NCI-H1105 (cell line): ENCODE results near the gene BROX.
"Not testable (repeated sequence)": the region's sequence is repeated elsewhere in the genome, so short reads cannot be mapped to it uniquely, and the experiment has no call there.

Source experiments
- DNase-seq: peaks from one replicate; lab custom pipeline; 2025; lab: John Stamatoyannopoulos, UW

BROX gene

GRCh38 chr1:222732216-222733159 lies 20.1 kb downstream of the BROX start:
- no peak for DNase-seq

DNA sequence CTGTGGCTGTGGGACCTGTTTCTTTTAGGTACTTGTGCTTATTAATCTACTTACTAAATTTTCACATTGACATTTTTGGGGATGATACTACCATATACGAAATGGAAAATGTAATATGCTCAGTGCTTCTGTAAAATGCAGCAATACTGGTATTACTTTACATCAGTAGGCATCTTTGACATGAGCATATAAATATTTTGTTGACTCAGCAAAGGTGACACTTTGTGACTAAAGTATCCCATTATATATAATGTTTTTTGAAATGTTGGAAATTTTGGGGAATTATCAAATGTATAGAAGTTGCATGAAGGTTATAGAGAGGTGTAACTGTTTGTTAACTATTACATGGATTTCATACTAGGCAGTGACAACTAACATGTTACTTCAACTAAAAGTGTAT lies 22.4 kb downstream of the BROX start:
- no peak for DNase-seq

- no peak for DNase-seq
These were observed 24.1 kb downstream of the BROX start for GRCh38 chr1:222736470-222736869.

DNA sequence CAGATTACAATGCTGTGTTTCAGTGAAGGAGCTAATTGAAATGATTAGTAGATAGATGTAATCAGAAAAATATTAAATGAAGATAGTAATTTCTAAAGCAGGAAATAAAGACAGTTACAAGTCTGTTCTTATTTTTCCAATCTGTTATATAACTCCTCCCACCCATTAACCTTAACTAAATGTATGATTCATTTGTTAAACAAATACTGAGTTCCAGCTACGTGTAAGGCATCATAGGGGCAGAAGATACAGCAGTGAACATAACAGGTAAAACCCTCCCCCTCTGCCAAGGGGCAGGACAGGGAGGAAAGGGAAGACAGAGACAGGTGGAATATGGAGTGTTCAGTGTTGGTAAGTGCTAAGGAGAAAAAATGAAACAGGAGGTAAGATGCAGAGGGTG lies 24.6 kb downstream of the BROX start, which contains the start of gene FAM177B:
Gene FAM177B (plus strand): TSS at position 231 of the 400 bp plus-strand sequence. CDS start 9,344 bp downstream, outside the sequence.
- DNase-seq = no peak

- no peak for DNase-seq
These were observed 27.1 kb downstream of the BROX start for GRCh38 chr1:222739465-222739864.

- no peak for DNase-seq
These were observed 27.6 kb downstream of the BROX start for GRCh38 chr1:222739929-222740328.

GRCh38 chr1:222741630-222742457 lies 29.5 kb downstream of the BROX start:
- DNase-seq = not testable (repeated sequence)

DNA sequence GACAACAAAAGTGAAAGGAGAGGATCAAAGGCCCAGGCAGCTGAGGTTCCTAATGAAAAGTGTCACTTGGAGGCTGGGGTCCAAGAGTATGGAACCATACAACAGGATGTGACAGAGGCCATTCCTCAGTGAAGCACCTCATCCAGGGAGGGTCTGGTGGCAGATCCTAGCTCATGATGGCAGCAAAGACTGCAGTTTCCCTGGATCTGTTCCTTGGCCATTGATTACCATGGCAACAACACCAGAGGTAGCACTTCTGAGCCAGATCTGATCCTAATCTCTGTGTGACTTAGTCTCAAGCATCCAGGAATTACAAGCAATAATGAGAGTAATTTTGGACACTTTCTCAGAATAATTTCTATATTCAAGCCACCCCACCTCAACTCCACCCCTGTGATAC lies 37.6 kb downstream of the BROX start:
- DNase-seq = peak; percentile 18

- DNase-seq = no peak
These were observed 38.3 kb downstream of the BROX start for GRCh38 chr1:222750651-222751050.

DNA sequence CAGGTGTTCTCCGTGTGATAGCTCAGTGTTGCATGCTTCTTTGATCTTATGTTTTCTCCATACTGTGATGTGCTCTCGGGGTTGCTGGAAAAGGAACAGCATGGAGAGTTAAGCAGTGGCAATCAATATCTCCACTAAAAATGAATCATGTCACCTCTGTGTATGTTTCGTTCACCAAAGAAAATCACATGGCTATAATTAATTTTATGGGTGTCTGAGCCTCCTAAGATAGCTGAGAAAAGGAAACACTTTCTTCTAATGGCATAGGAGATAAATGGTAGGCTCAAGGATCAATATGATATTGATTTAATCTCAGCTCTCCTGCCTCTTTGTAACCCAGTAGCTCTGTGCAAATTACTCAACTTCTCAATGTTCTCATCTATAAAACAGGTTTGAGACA lies 38.9 kb downstream of the BROX start:
- no peak for DNase-seq

DNA sequence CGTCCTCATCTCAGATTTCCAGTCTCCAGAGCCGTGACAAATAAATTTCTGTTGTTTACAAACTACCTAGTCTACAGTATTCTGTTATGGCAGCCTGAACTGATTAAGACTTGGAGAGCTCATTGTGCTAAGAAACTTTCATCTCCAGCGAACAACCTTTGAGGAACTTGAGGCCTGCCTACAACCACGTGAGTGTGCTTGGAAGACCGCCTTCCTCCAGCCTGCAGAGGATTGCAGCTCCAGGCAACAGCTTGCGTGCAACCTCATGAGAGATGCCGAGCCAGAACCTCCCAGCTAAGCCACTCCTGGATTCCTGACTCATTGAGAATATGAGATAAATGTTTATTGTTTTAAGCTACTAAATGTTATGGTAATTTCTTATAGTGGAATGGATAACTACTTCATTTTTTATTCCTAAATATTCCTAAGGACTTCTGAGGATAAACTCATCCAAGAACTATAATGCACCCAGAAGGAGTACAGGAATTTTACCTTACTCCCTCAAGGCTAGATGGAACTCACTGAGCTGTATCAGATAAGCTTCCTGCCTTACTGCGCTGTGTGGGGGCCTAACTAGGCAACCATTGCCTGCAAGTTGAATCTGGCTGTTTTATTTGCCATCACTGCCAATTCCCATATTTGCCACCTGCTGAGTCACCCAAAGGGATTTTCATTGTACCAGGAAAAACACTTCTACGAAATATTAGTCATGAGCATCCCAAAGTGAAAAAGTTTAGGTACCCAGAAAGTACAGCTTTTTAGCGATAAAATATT lies 42.2 kb downstream of the BROX start:
- no peak for DNase-seq

- DNase-seq = no peak
These were observed 45.4 kb downstream of the BROX start for GRCh38 chr1:222757646-222758268.

- DNase-seq = no peak
These were observed 47.2 kb downstream of the BROX start for GRCh38 chr1:222759451-222760035.

DNA sequence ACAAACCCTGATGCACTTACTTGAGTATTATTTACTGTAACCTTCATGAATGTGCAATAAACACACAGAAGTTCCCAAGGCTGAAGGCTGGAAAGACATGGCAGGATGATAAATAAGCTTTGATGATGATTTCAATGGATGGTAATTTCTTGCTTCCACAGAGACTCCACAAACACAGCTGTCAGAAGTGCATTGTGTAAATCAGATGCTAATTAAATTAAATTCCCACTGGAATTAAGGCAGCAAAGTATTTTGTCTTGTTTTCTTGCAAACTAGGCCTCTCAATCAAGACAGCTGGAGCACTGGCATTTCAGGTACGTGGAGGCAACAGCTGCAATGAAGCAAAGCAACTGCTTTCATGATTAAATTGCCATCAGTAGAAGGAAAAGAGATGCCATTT lies 48.7 kb downstream of the BROX start:
- DNase-seq = no peak

GRCh38 chr1:222762178-222762577 lies 49.8 kb downstream of the BROX start:
- DNase-seq = not testable (repeated sequence)

- DNase-seq = no peak
These were observed 54.8 kb downstream of the BROX start for GRCh38 chr1:222767152-222767571.

DNA sequence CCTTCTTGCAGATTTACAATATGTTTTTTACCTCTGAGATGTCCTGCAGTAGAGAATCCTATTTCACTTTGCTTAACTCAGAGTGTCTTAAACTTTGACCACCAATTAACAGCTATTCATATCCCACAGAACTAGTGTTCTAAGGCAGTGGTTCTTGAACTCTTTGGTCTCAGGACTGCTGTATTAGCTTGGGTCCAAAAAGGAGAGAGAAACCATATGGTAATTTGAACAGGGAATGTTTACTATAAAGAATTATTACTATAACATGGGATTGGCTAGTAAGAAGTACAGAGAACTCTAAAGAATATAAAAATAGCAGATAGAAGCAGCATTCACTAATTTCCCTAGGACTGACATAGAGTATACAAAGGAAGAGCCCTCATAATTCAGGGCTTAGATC lies 56.2 kb downstream of the BROX start:
- no peak for DNase-seq

GRCh38 chr1:222769181-222769580 lies 56.8 kb downstream of the BROX start:
- no peak for DNase-seq

DNA sequence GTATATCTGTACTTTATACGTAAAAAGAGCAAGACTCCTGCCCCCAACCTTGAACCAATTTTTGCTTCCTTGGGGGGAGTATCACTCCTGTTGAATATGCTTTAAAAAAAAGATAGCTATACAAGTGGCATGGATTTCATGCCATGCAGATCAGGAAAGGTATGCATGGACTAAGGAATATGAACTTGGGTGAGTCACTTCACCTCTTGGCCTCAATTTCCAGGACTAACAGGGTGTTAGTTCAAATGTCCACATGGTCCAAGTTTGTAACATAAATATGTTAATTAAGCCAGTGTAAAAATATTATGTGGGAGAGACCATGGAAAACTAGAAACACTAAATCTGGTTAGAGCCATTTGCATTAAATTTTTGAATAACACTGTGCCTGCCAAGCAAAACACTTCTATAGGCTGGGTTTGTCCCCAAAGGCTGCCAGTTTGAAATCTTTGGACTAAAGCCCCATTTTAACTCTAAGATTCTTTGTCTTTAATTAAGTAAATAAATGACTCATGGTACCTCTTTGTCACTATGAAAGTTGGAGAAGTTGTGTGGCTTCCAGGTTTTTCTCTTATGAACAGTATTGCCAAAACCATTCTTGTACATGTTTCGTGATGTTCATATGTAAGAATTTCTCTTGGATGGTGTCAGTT lies 57.7 kb downstream of the BROX start:
- no peak for DNase-seq

- no peak for DNase-seq
These were observed 60.6 kb downstream of the BROX start for GRCh38 chr1:222772996-222773379.

DNA sequence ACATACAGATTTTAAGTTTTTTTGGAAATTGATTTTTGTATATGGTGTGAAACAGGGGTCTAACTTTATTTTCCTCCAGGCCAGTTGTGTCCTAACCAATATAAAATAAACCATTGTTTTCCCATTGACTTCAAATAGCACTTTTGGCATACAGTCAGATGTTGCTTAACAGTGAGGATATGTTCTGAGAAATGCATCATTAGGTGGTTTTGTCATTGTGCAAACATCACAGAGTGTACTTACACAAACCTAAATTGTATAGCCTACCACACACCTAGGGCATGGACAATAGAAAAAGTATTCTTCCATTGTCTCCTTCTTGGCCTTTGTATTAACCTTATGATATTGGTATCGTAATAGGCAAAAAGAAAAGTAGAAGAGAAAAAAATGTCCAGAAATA lies 65.1 kb downstream of the BROX start:
- no peak for DNase-seq
